ENCODE data around the gene FLOT2. TPM values are rescaled to one million over a fixed set of nuclear protein-coding genes. Genes with fewer than 3 reads are reported as not detected.
A peak's percentile ranks its signal among the peaks of the same experiment; 100 is the strongest.

FLOT2 gene
- total RNA-seq, 1 experiment from 2014 or later, result 98.1 TPM

GRCh38 chr17:28854457-28855335 lies 42.8 kb downstream of the FLOT2 start, which contains the start of gene ERAL1:
TSS of gene ERAL1 (plus strand) at chr17:28855016. CDS start at chr17:28855035, 19 bp downstream.
- intact Hi-C loops (cut with micrococcal nuclease), result no loop called here
- no peaks in the 10 kb centered on the region for H3K9me3 ChIP-seq (ENCODE audit: control insufficient read depth in 1 of 2, insufficient read depth in 1 of 2, low read depth in 1 of 2, low read length in 2 of 2)
- H3K4me2 ChIP-seq (ENCODE audit: low read length), result peak within 1 kb of the TSS; percentile 100
- BruUV-seq (replicated peaks), result TSS peak; percentile 80
- peak within 1 kb of the TSS; percentile 91 for H3K9ac ChIP-seq (ENCODE audit: low read length)
- ChIA-PET RAD21 (ENCODE audit: low non-redundant PET in 1 of 2, low total read pairs in 2 of 2, uncharacterized antibody in 2 of 2, unreplicated experiment in 2 of 2) (no interaction called here), POLR2A (no interaction called here), CTCF (no interaction called here)
- H4K20me1 ChIP-seq (ENCODE audit: insufficient read depth), result no peaks in the 10 kb centered on the region
- H3K36me3 ChIP-seq (ENCODE audit: control insufficient read depth in 1 of 2, insufficient read depth in 2 of 2, low read length in 2 of 2), result peaks cover 8 to 9% of the 10 kb centered on the region in 2 experiments; a peak in 3 of 4 replicates
- peak within 1 kb of the TSS; percentile 99 for H2AFZ ChIP-seq (ENCODE audit: low read depth, low read length, poor library complexity, severe bottlenecking)
- ATAC-seq, result peak; percentile 99
- H3K4me3 ChIP-seq (replicated peaks in 1 of 2; ENCODE audit: low read depth in 1 of 2, low read length in 2 of 2), result peak within 1 kb of the TSS; percentile 61 to 96
- H3K9me2 ChIP-seq (ENCODE audit: insufficient read depth), result no peaks in the 10 kb centered on the region
- peak; percentile 64 for DNase-seq (ENCODE audit: low read depth, low spot score)
- no peaks in the 10 kb centered on the region for H3K27me3 ChIP-seq (ENCODE audit: insufficient read depth, low read length)
- peaks cover 7 to 16% of the 10 kb centered on the region in 2 experiments; a peak in 3 of 4 replicates for H3K4me1 ChIP-seq (ENCODE audit: control insufficient read depth in 1 of 2, insufficient read depth in 2 of 2, low read length in 2 of 2)
- peaks cover 16% of the 10 kb centered on the region for H3K79me2 ChIP-seq (ENCODE audit: insufficient read depth, low read length)
- peak within 1 kb of the TSS; percentile 45 for H3K27ac ChIP-seq (ENCODE audit: low read depth, low read length)
- TF ChIP-seq TCF7L2 (IDR thresholded peaks at IDR 0.05; ENCODE audit: borderline replicate concordance, extremely low read depth, insufficient read depth, insufficient read length) (peak; percentile 53), ELF1 (IDR thresholded peaks at IDR 0.05; ENCODE audit: borderline replicate concordance, low read depth) (peak; percentile 15; the same call in 1 of the 2 replicates), MAX (IDR thresholded peaks at IDR 0.05) (peak; percentile 86), EGR1 (IDR thresholded peaks at IDR 0.05; ENCODE audit: low read depth) (peak; percentile 52; the same call in 1 of the 2 replicates), EZH2phosphoT487 (IDR thresholded peaks at IDR 0.05; ENCODE audit: borderline replicate concordance) (no peak), ZNF274 (IDR thresholded peaks at IDR 0.05; ENCODE audit: low read depth, low read length) (no peak), ZBTB33 (IDR thresholded peaks at IDR 0.05; ENCODE audit: extremely low read depth, insufficient replicate concordance, low read length) (no peak), POLR2AphosphoS5 (IDR thresholded peaks at IDR 0.05; ENCODE audit: low read depth, low read length) (peak; percentile 92), CTCF (IDR thresholded peaks at IDR 0.05 in 2 of 3, conservative IDR thresholded peaks at IDR 0.05 in 1 of 3; ENCODE audit: borderline replicate concordance in 1 of 3, insufficient read depth in 1 of 3, low read depth in 2 of 3, low read length in 2 of 3) (no peak), SRF (IDR thresholded peaks at IDR 0.05; ENCODE audit: low read depth) (0 out of 2 replicates have a peak, but pooled peaks have one; percentile 38), YY1 (IDR thresholded peaks at IDR 0.05; ENCODE audit: extremely low read depth, insufficient replicate concordance, low read depth, low read length) (peak; percentile 98), CEBPB (IDR thresholded peaks at IDR 0.05; ENCODE audit: low read depth) (no peak), POLR2A (IDR thresholded peaks at IDR 0.05; ENCODE audit: borderline replicate concordance, extremely low read depth, insufficient read depth, insufficient read length) (peak; percentile 82), SP1 (IDR thresholded peaks at IDR 0.05; ENCODE audit: low read depth) (peak; percentile 84), ZFX (IDR thresholded peaks at IDR 0.05) (peak; percentile 85; the same call in 1 of the 2 replicates), CBX3 (IDR thresholded peaks at IDR 0.05; ENCODE audit: low read depth) (peak; percentile 73), REST (IDR thresholded peaks at IDR 0.05; ENCODE audit: low read depth) (no peak)

Data from HCT116 (cell line).